C4-2B (cell line): ENCODE measurements around the gene SSH3.

Experiments
- H3K27ac ChIP-seq: fragments of 450-650 bp; 2 replicates; pipeline ENCODE4 v1.5.1; 2017
- ZFX ChIP-seq: fragments of 450-650 bp; IDR thresholded peaks from 2 replicates; pipeline ENCODE4 v1.6.1; 2017
- TF ChIP-seq, protein P1 (sequence below): fragments of 450-650 bp; conservative IDR thresholded peaks from 2 replicates; pipeline ENCODE4 v1.5.1; 2017; ENCODE audit warnings: mild to moderate bottlenecking

Gene SSH3

DNA sequence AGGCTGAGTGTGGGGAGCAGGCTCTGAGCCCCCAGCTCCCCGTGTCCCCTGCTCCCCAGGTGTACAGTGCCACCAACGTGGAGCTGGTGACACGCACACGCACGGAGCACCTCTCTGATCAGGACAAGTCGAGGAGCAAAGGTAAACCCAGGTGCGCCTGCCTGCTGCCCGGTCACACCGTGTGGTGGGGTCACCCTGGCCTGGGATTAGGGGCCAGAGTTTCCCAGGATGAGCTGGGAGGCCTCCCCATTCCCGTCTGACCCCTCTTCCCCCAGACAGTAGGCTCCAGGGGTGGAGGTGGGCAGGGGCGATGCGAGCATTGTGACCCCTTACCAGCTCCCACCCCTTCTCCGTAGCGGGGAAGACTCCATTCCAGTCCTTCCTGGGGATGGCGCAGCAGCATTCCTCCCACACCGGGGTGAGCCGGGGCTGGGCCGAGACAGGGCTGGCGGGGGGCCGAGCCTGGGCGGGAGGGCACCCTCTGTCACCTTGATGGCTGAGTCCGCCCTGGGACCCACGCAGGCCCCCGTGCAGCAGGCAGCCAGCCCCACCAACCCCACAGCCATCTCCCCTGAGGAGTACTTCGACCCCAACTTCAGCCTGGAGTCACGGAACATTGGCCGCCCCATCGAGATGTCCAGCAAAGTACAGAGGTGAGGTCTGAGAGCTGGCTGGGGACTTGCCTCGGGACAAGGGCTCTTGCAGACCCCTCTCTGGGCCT, 3.7 kb upstream of the SSH3 start:
- TF ChIP-seq, protein P1, sequence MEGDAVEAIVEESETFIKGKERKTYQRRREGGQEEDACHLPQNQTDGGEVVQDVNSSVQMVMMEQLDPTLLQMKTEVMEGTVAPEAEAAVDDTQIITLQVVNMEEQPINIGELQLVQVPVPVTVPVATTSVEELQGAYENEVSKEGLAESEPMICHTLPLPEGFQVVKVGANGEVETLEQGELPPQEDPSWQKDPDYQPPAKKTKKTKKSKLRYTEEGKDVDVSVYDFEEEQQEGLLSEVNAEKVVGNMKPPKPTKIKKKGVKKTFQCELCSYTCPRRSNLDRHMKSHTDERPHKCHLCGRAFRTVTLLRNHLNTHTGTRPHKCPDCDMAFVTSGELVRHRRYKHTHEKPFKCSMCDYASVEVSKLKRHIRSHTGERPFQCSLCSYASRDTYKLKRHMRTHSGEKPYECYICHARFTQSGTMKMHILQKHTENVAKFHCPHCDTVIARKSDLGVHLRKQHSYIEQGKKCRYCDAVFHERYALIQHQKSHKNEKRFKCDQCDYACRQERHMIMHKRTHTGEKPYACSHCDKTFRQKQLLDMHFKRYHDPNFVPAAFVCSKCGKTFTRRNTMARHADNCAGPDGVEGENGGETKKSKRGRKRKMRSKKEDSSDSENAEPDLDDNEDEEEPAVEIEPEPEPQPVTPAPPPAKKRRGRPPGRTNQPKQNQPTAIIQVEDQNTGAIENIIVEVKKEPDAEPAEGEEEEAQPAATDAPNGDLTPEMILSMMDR = no peak
- no peak for TF ChIP-seq ZFX
- no peak overlapping the region for H3K27ac ChIP-seq

- no peak overlapping the region for H3K27ac ChIP-seq
- no peak for TF ChIP-seq ZFX
- TF ChIP-seq, protein P1 = no peak
These were observed 3.0 kb upstream of the SSH3 start for GRCh38 chr11:67300256-67300755.

- TF ChIP-seq ZFX = no peak
- TF ChIP-seq, protein P1 = no peak
- H3K27ac ChIP-seq = no peak overlapping the region
These were observed 2.5 kb upstream of the SSH3 start for GRCh38 chr11:67300756-67301312.

DNA sequence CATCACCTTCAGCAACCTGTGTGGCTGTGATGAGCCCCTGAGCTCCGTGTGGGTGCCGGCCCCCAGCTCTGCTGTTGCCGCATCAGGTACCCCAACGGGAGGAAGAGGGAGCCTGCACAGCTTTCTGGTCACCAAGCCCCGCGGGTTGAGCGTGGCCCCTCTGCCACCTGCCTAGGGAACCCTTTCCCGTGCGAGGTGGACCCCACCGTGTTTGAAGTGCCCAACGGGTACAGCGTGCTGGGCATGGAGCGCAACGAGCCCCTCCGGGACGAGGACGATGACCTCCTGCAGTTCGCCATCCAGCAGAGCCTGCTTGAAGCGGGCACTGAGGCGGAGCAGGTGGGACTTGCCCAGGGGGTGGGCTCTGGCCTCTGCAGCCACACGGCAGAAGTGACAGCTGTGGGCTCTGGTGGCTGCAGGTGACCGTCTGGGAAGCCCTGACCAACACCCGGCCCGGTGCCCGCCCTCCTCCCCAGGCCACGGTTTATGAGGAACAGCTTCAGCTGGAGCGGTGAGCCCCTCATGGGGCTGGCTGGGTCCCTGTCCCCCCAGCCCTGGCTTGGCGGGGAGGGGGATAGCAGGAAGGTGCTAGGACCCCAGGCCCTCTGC, 1.9 kb upstream of the SSH3 start:
- H3K27ac ChIP-seq = no peak overlapping the region
- TF ChIP-seq, protein P1 = no peak

GRCh38 chr11:67301951-67302516, 1.3 kb upstream of the SSH3 start:
- no peak for TF ChIP-seq ZFX
- TF ChIP-seq, protein P1 = no peak
- H3K27ac ChIP-seq = peak overlapping the region; percentile 92

GRCh38 chr11:67302571-67303131, 679 bp upstream of the SSH3 start:
- TF ChIP-seq, protein P1 = no peak
- TF ChIP-seq ZFX = no peak
- H3K27ac ChIP-seq = peak overlapping the region; percentile 92
